Measurements from ENCODE around the gene IGF2BP2.

DNA sequence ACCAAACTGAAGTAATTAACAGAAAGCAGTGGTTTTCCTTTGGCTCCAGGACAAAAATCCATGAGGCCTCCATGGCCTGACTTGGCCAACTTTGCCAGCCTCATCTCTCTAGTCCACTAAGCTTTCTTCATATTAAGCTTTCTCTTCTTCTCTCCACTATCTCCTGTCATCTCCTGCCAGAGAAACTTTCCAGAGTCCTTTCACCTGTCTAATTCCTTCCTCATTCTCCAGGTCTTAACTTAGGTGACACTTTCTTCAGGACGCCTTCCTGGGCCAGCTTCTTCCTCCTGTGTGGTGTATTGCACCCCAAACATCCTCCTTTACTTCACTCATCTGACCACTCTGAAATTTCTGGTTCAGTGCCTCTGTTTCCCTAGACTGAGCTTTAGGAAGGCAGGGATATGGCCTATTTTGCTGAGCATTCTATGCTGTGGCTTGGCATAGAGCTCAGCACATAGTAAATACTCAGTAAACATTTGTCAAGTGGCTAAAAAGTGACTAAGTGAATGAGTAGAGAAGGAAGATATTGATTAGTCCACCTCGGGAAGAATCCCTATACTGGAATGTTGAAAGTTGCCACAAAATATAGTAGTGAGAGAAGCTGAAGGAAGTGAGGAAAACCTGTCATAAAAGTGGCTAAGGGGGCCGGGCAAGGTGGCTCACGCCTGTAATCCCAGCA, 34.6 kb upstream of the IGF2BP2 start:
- TF ChIP-seq CTCF (IDR thresholded peaks at IDR 0.05) (no peak), POLR2AphosphoS5 (IDR thresholded peaks at IDR 0.05; ENCODE audit: low read depth, low read length) (no peak)
